ENCODE data around the gene CAPN5. TPM values are rescaled to one million over a fixed set of nuclear protein-coding genes. Genes with fewer than 3 reads are reported as not detected.
A peak's percentile ranks its signal among the peaks of the same experiment; 100 is the strongest.

CAPN5 gene
- total and polyA plus RNA-seq, 11 donors, result 1.1 to 4.5 (median 2.1) TPM

DNA sequence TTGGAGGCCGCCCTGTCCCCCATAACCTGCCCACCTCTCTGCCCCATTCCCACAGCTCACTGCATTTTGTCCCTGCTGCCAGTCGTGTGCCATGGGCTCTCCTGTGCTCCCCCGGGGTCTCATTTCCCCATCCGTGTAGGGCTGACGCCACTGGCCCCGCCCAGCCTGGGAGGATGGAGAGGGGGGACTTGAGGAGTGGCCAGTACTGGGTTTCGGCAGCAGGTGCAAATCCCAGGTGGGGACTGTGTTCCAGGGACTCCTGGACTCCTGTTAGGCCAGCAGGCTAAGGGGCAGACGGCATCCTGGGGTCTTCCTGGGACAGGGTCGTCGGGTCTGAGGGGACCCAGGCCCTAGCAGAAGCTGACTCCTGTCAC lies 60.1 kb downstream of the CAPN5 start:
- H3K4me1 ChIP-seq, result peaks cover 0 to 39% (median 26%) of the 10 kb centered on the region in 12 donors
- TF ChIP-seq, protein P1, sequence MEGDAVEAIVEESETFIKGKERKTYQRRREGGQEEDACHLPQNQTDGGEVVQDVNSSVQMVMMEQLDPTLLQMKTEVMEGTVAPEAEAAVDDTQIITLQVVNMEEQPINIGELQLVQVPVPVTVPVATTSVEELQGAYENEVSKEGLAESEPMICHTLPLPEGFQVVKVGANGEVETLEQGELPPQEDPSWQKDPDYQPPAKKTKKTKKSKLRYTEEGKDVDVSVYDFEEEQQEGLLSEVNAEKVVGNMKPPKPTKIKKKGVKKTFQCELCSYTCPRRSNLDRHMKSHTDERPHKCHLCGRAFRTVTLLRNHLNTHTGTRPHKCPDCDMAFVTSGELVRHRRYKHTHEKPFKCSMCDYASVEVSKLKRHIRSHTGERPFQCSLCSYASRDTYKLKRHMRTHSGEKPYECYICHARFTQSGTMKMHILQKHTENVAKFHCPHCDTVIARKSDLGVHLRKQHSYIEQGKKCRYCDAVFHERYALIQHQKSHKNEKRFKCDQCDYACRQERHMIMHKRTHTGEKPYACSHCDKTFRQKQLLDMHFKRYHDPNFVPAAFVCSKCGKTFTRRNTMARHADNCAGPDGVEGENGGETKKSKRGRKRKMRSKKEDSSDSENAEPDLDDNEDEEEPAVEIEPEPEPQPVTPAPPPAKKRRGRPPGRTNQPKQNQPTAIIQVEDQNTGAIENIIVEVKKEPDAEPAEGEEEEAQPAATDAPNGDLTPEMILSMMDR (IDR thresholded peaks at IDR 0.05), result no peak
- no peak for TF ChIP-seq POLR2A (IDR thresholded peaks at IDR 0.05)
- peak overlapping the region; percentile 1 to 60 (median 45) for H3K4me3 ChIP-seq
- intact Hi-C loops (cut with DNase I), result loop anchor here in 9 of 10 donors (1.0 to 10.0 kb wide), 6 partner anchors 61 to 422 kb away; no protein-coding TSS in a partner anchor
- WGBS, 4 donors, result 19 to 20% (median 20%) methylated on average over 8 to 10 of the region's 10 CpGs
- peaks cover 0 to 9% (median 0%) of the 10 kb centered on the region in 9 donors for H3K27me3 ChIP-seq
- peaks cover 0 to 6% (median 0%) of the 10 kb centered on the region in 9 donors for H3K36me3 ChIP-seq
- no peak overlapping the region for H3K27ac ChIP-seq
- no peaks in the 10 kb centered on the region for H3K9me3 ChIP-seq
- DNase-seq, result peak in 1 of 5 donors; percentile 54
- no peak for ATAC-seq

DNA sequence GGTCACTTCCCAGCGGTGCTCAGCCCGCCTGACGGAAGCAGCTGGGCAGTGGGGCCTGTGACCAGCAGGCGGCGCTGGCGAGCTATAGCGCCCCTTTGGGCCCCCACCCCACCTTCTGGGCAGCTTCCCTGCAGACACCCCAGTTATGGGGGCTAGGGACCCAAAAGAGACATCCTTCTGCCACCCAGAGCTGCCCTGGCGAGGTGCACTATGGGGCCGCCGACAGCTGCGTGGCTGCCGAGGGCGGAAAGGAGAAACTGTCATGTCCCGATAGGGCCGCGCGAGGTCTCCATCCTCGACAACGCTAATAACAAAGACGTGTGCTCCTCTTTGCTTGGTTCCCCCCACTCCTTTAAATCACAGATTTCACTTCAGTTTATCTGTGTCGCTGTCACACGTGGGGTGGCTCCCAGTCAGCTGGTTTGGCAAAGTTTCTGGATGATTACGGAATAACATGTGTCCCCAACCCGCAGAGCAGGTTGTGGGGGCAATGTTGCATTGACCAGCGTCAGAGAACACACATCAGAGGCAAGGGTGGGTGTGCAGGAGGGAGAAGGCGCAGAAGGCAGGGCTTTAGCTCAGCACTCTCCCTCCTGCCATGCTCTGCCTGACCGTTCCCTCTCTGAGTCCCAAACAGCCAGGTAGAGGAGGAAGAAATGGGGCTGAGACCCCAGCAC lies 60.6 kb downstream of the CAPN5 start:
- peak; percentile 55 to 71 (median 66) for ATAC-seq
- intact Hi-C loops (cut with DNase I), result loop anchor here in 9 of 10 donors (1.0 to 10.0 kb wide), 6 partner anchors 61 to 421 kb away; no protein-coding TSS in a partner anchor
- whole genome bisulfite sequencing, 4 donors, result 4 to 8% (median 5%) methylated on average over 16 to 27 of the region's 27 CpGs
- Histone ChIP-seq H3K27ac (peak overlapping the region in 3 of 12 donors; percentile 9 to 35 (median 25)), H3K36me3 (peaks cover 0 to 6% (median 0%) of the 10 kb centered on the region in 9 donors), H3K27me3 (peaks cover 0 to 9% (median 0%) of the 10 kb centered on the region in 9 donors), H3K4me1 (peaks cover 0 to 41% (median 26%) of the 10 kb centered on the region in 12 donors), H3K4me3 (peak overlapping the region; percentile 1 to 60 (median 45)), H3K9me3 (no peaks in the 10 kb centered on the region)
- TF ChIP-seq POLR2A (IDR thresholded peaks at IDR 0.05), result no peak
- TF ChIP-seq, protein P1 (IDR thresholded peaks at IDR 0.05), result peak; percentile 96 to 100 (median 99)
- peak; percentile 44 to 76 (median 63) for DNase-seq

DNA sequence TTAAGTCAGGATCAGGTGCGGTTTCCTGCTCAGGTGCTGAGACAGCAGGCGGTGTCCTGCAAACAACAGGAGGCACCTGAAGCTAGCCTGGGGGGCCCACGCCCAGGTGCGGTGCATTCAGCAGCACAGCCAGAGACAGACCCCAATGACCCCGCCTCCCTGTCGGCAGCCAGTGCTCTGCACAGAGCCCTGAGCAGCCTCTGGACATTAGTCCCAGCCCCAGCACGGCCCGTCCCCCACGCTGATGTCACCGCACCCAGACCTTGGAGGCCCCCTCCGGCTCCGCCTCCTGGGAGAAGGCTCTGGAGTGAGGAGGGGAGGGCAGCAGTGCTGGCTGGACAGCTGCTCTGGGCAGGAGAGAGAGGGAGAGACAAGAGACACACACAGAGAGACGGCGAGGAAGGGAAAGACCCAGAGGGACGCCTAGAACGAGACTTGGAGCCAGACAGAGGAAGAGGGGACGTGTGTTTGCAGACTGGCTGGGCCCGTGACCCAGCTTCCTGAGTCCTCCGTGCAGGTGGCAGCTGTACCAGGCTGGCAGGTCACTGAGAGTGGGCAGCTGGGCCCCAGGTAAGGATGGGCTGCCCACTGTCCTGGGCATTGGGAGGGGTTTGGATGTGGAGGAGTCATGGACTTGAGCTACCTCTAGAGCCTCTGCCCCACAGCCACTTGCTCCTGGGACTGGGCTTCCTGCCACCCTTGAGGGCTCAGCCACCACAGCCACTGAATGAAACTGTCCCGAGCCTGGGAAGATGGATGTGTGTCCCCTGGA lies 61.3 kb downstream of the CAPN5 start, which contains the start of gene MYO7A:
MYO7A (plus strand) TSS at position 327 of the 772 bp plus-strand sequence. CDS start 2,389 bp downstream, outside the sequence.
- DNase-seq, result peak; percentile 72 to 82 (median 81)
- 25 to 43% (median 35%) methylated on average over 18 to 20 of the region's 20 CpGs for WGBS, 4 donors
- peak; percentile 51 to 81 (median 68) for ATAC-seq
- Histone ChIP-seq H3K9me3 (no peaks in the 10 kb centered on the region), H3K27me3 (peaks cover 0 to 9% (median 0%) of the 10 kb centered on the region in 9 donors), H3K4me3 (peak within 1 kb of the TSS; percentile 1 to 60 (median 45)), H3K36me3 (peaks cover 0 to 6% (median 0%) of the 10 kb centered on the region in 9 donors), H3K27ac (peak within 1 kb of the TSS in 6 of 12 donors; percentile 4 to 49 (median 28)), H3K4me1 (peaks cover 0 to 41% (median 26%) of the 10 kb centered on the region in 12 donors)
- intact Hi-C loops (cut with DNase I), result loop anchor here (1.0 to 10.0 kb wide), 7 partner anchors 53 to 421 kb away; no protein-coding TSS in a partner anchor
- TF ChIP-seq POLR2A (IDR thresholded peaks at IDR 0.05), result no peak
- TF ChIP-seq, protein P1 (IDR thresholded peaks at IDR 0.05), result no peak
